A549 (cell line): ENCODE results near the gene CLIC4.

ENCODE experiments used
- JUN ChIP-seq, 2 experiments: fragments of >200 bp; sonication (Bioruptor Twin); formaldehyde crosslinking; IDR thresholded peaks; 2 replicates in 1 of 2; 3 replicates in 1 of 2; pipeline ENCODE4 v1.6.1; 2016 to 2017
- TF ChIP-seq, protein P1 (sequence below): fragments of >200 bp; sonication (Bioruptor Twin); formaldehyde crosslinking; IDR thresholded peaks from 3 replicates; pipeline ENCODE4 v1.5.1; 2016

DNA sequence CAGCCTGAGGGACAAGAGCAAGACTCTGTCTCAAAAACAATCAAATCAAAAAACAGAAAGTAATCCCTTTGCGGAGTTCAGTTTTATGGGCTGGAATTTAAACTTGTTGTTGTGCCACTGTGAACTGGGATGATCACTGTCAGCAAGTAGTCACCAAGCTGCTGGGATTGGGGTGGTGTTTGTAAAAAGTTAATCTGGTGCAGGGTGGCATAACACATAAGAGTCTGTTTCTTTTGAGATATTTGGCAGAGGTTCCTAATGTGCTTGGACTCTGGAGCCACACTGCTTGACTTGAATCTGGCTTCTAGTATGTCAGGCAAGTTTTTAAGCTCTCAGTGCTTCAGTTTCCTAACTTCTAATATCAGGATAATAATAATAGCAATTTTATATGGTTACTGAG is 6.6 kb downstream of the CLIC4 start:
- TF ChIP-seq, protein P1, sequence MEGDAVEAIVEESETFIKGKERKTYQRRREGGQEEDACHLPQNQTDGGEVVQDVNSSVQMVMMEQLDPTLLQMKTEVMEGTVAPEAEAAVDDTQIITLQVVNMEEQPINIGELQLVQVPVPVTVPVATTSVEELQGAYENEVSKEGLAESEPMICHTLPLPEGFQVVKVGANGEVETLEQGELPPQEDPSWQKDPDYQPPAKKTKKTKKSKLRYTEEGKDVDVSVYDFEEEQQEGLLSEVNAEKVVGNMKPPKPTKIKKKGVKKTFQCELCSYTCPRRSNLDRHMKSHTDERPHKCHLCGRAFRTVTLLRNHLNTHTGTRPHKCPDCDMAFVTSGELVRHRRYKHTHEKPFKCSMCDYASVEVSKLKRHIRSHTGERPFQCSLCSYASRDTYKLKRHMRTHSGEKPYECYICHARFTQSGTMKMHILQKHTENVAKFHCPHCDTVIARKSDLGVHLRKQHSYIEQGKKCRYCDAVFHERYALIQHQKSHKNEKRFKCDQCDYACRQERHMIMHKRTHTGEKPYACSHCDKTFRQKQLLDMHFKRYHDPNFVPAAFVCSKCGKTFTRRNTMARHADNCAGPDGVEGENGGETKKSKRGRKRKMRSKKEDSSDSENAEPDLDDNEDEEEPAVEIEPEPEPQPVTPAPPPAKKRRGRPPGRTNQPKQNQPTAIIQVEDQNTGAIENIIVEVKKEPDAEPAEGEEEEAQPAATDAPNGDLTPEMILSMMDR = no peak
- TF ChIP-seq JUN (IDR thresholded peaks at IDR 0.05) = no peak
